Measurements from ENCODE around the gene SPATA20. TPM values are rescaled to one million over a fixed set of nuclear protein-coding genes. Genes with fewer than 3 reads are reported as not detected.

The SPATA20 gene
- total RNA-seq, result 22.8 TPM

GRCh38 chr17:50547035-50547735 lies at the start of gene SPATA20:
Gene SPATA20, plus strand, starts transcription at chr17:50547174. Its CDS starts 35 bp downstream, at chr17:50547209.

DNA sequence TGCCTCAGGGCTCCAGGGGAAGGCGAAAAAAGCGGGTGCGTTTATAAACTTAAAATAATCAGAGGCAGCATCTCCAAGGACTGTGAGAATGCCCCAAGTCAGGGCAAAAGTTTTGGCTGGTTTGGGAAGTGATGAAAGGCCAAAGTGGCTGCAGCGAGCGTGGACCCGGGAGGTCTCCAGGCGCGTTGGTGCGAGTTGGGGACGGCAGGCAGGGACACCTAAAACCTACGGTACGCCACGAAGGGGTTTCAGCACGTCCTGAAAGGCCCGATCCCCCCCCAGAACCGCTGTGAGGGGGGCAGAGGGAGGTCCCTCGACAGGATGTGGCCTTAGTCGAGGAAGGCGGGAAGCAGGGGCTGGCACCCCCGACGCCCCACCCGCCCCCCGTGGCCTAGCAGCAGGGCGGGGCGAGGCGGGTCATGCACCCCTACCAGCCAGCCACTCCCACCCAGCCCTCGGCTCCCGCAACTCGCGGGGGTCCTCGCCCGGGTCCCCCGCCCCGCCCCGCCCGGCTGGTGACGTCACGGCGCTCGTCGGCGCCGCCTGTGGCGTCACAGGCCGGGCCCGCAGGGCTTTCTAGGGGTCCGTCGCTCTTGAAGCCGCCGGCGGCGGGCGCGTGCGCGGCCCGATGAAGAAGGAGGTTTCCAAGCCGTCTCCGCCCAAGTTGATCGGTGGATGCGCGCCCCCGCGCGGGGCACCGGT lies 39.0 kb upstream of the SPATA20 start, which contains the start of gene MYCBPAP:
Gene MYCBPAP, plus strand, starts transcription at position 569 of the 702 bp plus-strand sequence. CDS start 236 bp downstream, outside the sequence.

GRCh38 chr17:50532452-50533024 lies 14.4 kb upstream of the SPATA20 start, which contains the start of gene EPN3:
Gene EPN3, plus strand, starts transcription at chr17:50532735. Its CDS starts 3,822 bp downstream, at chr17:50536557.

DNA sequence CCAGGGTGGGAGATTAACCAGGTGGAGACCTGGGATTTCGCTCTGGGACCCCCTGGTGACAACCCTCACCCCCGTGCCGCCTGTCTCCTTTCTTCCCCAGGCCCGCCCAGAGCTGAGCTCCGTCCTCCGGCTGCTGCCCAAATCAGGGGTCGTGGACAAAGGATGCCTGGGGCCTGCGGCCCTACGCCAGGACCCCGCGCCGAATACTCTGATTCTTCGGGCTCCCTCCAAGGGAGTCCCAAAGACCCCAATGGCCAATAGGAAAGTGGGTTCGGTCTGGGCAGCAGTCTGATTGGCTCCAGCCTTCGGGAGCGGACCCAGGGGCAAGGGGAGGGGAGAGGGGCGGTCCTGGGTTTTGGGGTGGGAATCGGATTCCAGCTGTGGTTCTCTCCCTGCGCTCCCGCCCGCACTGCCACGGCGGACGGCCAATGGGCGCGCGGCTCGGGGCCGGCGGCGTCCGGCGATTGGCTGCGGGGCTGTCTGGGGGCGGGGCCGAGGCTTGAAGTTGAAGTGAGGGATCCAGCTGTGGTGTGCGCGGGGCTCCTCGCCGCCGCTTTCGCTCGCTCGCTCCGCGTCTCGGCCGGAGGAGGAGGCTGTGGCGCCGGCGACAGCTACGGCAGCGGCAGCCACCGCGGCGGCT lies 13.3 kb downstream of the SPATA20 start, which contains the start of gene CACNA1G:
Gene CACNA1G, plus strand, starts transcription at position 531 of the 640 bp plus-strand sequence. CDS start 745 bp downstream, outside the sequence.

Other genes starting within 250 kb of the SPATA20 start
- gene XYLT2, start 201.0 kb upstream of the SPATA20 start, total RNA-seq, result 8.8 TPM
- gene MRPL27, start 174.0 kb upstream of the SPATA20 start, total RNA-seq, result 41.6 TPM
- gene EME1, start 173.9 kb upstream of the SPATA20 start, total RNA-seq, result 3.4 TPM
- 42.3 TPM for gene LRRC59, start 149.7 kb upstream of the SPATA20 start, total RNA-seq
- gene ACSF2, start 121.0 kb upstream of the SPATA20 start, total RNA-seq, result 5.6 TPM
- not detected for gene CHAD, start 78.3 kb upstream of the SPATA20 start, total RNA-seq
- gene RSAD1, start 68.3 kb upstream of the SPATA20 start, total RNA-seq, result 34.7 TPM
- 2.2 TPM for gene MYCBPAP, start 38.7 kb upstream of the SPATA20 start, total RNA-seq
- 0.63 TPM for gene EPN3, start 14.4 kb upstream of the SPATA20 start, total RNA-seq
- 35.7 TPM for gene CACNA1G, start 13.5 kb downstream of the SPATA20 start, total RNA-seq
- gene ABCC3, start 87.7 kb downstream of the SPATA20 start, total RNA-seq, result 1.3 TPM
- gene ANKRD40, start 160.7 kb downstream of the SPATA20 start, total RNA-seq, result 30.4 TPM
- 248 TPM for gene LUC7L3, start 172.4 kb downstream of the SPATA20 start, total RNA-seq
- not detected for gene ANKRD40CL, start 220.3 kb downstream of the SPATA20 start, total RNA-seq